Astrocyte (in vitro differentiated cells and primary cell): ENCODE data around the gene TOP2A. TPM values are rescaled to one million over a fixed set of nuclear protein-coding genes. Genes with fewer than 3 reads are reported as not detected.

Source experiments
- DNase-seq: peaks from one replicate; pipeline ENCODE4 v3.0.0-alpha.2; 2010; ENCODE audit warnings: low read depth
- FAIRE-seq: peaks from 2 replicates; lab custom pipeline; 2011; peaks lifted over from hg19 to GRCh38; lab: Jason Lieb, UNC
- H2AFZ ChIP-seq: 2 replicates; pipeline ENCODE4 v1.6.0; 2012; ENCODE audit warnings: low read depth, low read length, inconsistent platforms
- H3K27ac ChIP-seq: 2 replicates; pipeline ENCODE4 v1.5.1; 2011; ENCODE audit warnings: low read depth, low read length, inconsistent platforms
- H3K27me3 ChIP-seq: 2 replicates; pipeline ENCODE4 v1.6.0; 2011; ENCODE audit warnings: low read length, inconsistent platforms; ENCODE audit not compliant: insufficient read depth
- H3K36me3 ChIP-seq: 2 replicates; pipeline ENCODE4 v1.5.1; 2011; ENCODE audit warnings: low read length, inconsistent platforms; ENCODE audit not compliant: insufficient read depth
- H3K4me1 ChIP-seq: 2 replicates; pipeline ENCODE4 v1.5.1; 2011; ENCODE audit warnings: low read length, inconsistent platforms; ENCODE audit not compliant: insufficient read depth
- H3K4me2 ChIP-seq: 2 replicates; pipeline ENCODE4 v1.6.0; 2012; ENCODE audit warnings: low read length, inconsistent platforms
- H3K4me3 ChIP-seq: 2 replicates; pipeline ENCODE4 v1.5.1; 2011; ENCODE audit warnings: low read depth, mild to moderate bottlenecking, low read length, inconsistent platforms; ENCODE audit not compliant: insufficient read depth
- H3K79me2 ChIP-seq: 2 replicates; pipeline ENCODE4 v1.6.0; 2012; ENCODE audit warnings: mild to moderate bottlenecking, low read length, inconsistent platforms; ENCODE audit not compliant: insufficient read depth
- H3K9ac ChIP-seq: 2 replicates; pipeline ENCODE4 v1.6.0; 2012; ENCODE audit warnings: mild to moderate bottlenecking, low read length, inconsistent platforms
- H3K9me3 ChIP-seq: 2 replicates; pipeline ENCODE4 v1.5.1; 2012; ENCODE audit warnings: low read depth, mild to moderate bottlenecking, low read length, inconsistent platforms; ENCODE audit not compliant: insufficient read depth
- H4K20me1 ChIP-seq: 2 replicates; pipeline ENCODE4 v1.6.0; 2012; ENCODE audit warnings: low read length, inconsistent platforms; ENCODE audit not compliant: insufficient read depth
- H3K27ac Mint-ChIP-seq: one replicate; pipeline ENCODE4 v1.8.0; 2021; ENCODE audit warnings: mild to moderate bottlenecking, mixed read lengths; ENCODE audit not compliant: unreplicated experiment
- H3K27me3 Mint-ChIP-seq: one replicate; pipeline ENCODE4 v1.8.0; 2021; ENCODE audit warnings: low read depth, mixed read lengths; ENCODE audit not compliant: unreplicated experiment
- H3K36me3 Mint-ChIP-seq: one replicate; pipeline ENCODE4 v1.8.0; 2021; ENCODE audit warnings: low read depth, mixed read lengths; ENCODE audit not compliant: unreplicated experiment
- H3K4me1 Mint-ChIP-seq: one replicate; pipeline ENCODE4 v1.8.0; 2021; ENCODE audit warnings: low read depth, mixed read lengths; ENCODE audit not compliant: unreplicated experiment
- H3K4me3 Mint-ChIP-seq: one replicate; pipeline ENCODE4 v1.8.0; 2021; ENCODE audit warnings: mild to moderate bottlenecking, moderate library complexity, mixed read lengths; ENCODE audit not compliant: unreplicated experiment
- H3K9me3 Mint-ChIP-seq: one replicate; pipeline ENCODE4 v1.8.0; 2021; ENCODE audit warnings: mild to moderate bottlenecking, mixed read lengths; ENCODE audit not compliant: unreplicated experiment
- CTCF ChIP-seq: IDR thresholded peaks from 2 replicates; pipeline ENCODE4 v1.5.1; 2011; ENCODE audit warnings: low read depth, mild to moderate bottlenecking, inconsistent platforms, low read length, moderate library complexity; ENCODE audit not compliant: insufficient read depth
- EZH2 ChIP-seq: IDR thresholded peaks from 2 replicates; pipeline ENCODE4 v1.6.1; 2012; ENCODE audit warnings: mild to moderate bottlenecking, low read length, inconsistent platforms; ENCODE audit not compliant: insufficient read depth
- total RNA-seq: library from RNA; stranded (reverse); gene quantifications from 2 replicates; pipeline ENCODE4 v1.2.1, GENCODE V29; 2021

Gene TOP2A
- total RNA-seq, 1 donor from 2014 or later: 12.6 TPM

GRCh38 chr17:40452921-40453378, 35.3 kb upstream of the TOP2A start:
- Histone ChIP-seq H2AFZ (no peak overlapping the region), H3K9ac (peak overlapping the region; percentile 41), H3K79me2 (peaks cover 24% of the 10 kb centered on the region), H3K27ac (peak overlapping the region; percentile 43), H3K9me3 (no peaks in the 10 kb centered on the region), H3K4me1 (peaks cover 45% of the 10 kb centered on the region), H4K20me1 (peaks cover 52% of the 10 kb centered on the region), H3K4me3 (no peak overlapping the region), H3K4me2 (peak overlapping the region; percentile 59), H3K27me3 (no peaks in the 10 kb centered on the region), H3K36me3 (peaks cover 19% of the 10 kb centered on the region)
- Mint-ChIP-seq H3K9me3 (no peaks in the 10 kb centered on the region), H3K4me1 (peaks cover 31% of the 10 kb centered on the region), H3K4me3 (no peak overlapping the region), H3K27me3 (no peaks in the 10 kb centered on the region), H3K27ac (peak overlapping the region; percentile 26), H3K36me3 (peaks cover 31% of the 10 kb centered on the region)
- TF ChIP-seq EZH2: no peak
- TF ChIP-seq CTCF: no peak
- DNase-seq: no peak
- FAIRE-seq: no peak

GRCh38 chr17:40452216-40452787, 34.6 kb upstream of the TOP2A start:
- Histone ChIP-seq H3K9ac (peak overlapping the region; percentile 41), H2AFZ (no peak overlapping the region), H3K27ac (peak overlapping the region; percentile 43), H3K4me1 (peaks cover 38% of the 10 kb centered on the region), H3K4me2 (peak overlapping the region; percentile 59), H3K4me3 (no peak overlapping the region), H3K27me3 (no peaks in the 10 kb centered on the region), H3K79me2 (peaks cover 30% of the 10 kb centered on the region), H3K36me3 (peaks cover 16% of the 10 kb centered on the region), H4K20me1 (peaks cover 58% of the 10 kb centered on the region), H3K9me3 (no peaks in the 10 kb centered on the region)
- peak overlapping the region; percentile 65 for H3K4me3 Mint-ChIP-seq
- H3K27ac Mint-ChIP-seq: peak overlapping the region; percentile 72
- H3K36me3 Mint-ChIP-seq: peaks cover 25% of the 10 kb centered on the region
- TF ChIP-seq EZH2 (no peak), CTCF (no peak)
- no peaks in the 10 kb centered on the region for H3K9me3 Mint-ChIP-seq
- FAIRE-seq (no peak), DNase-seq (peak; percentile 99)
- H3K4me1 Mint-ChIP-seq: peaks cover 26% of the 10 kb centered on the region
- H3K27me3 Mint-ChIP-seq: no peaks in the 10 kb centered on the region

GRCh38 chr17:40451420-40451819, 33.7 kb upstream of the TOP2A start:
- Histone ChIP-seq H3K4me2 (peak overlapping the region; percentile 47), H3K27ac (no peak overlapping the region), H3K79me2 (peaks cover 39% of the 10 kb centered on the region), H3K4me3 (no peak overlapping the region), H3K27me3 (no peaks in the 10 kb centered on the region), H3K36me3 (peaks cover 13% of the 10 kb centered on the region), H3K9ac (no peak overlapping the region), H4K20me1 (peaks cover 67% of the 10 kb centered on the region), H3K4me1 (peaks cover 34% of the 10 kb centered on the region), H2AFZ (no peak overlapping the region), H3K9me3 (no peaks in the 10 kb centered on the region)
- Mint-ChIP-seq H3K4me3 (no peak overlapping the region), H3K9me3 (no peaks in the 10 kb centered on the region), H3K4me1 (peaks cover 26% of the 10 kb centered on the region), H3K36me3 (peaks cover 17% of the 10 kb centered on the region), H3K27me3 (no peaks in the 10 kb centered on the region), H3K27ac (no peak overlapping the region)
- DNase-seq: peak; percentile 81
- no peak for FAIRE-seq
- TF ChIP-seq EZH2: no peak
- no peak for TF ChIP-seq CTCF
